ENCODE results near the gene GAL3ST2.

- TF ChIP-seq GATA2 (IDR thresholded peaks at IDR 0.05; ENCODE audit: low read depth, low read length) (no peak), GATA3 (IDR thresholded peaks at IDR 0.05; ENCODE audit: low read depth, low read length) (no peak)
These were observed 9.0 kb upstream of the GAL3ST2 start for GRCh38 chr2:241767464-241768250.

All from SH-SY5Y (cell line).